AG10803 (cell line): ENCODE measurements around the gene RBM15.

Source experiments
- DNase-seq: peaks from one replicate; pipeline ENCODE4 v3.0.0; 2010; ENCODE audit warnings: low read depth
- H3K4me3 ChIP-seq: 2 replicates; pipeline ENCODE4 v1.5.1; 2011; ENCODE audit warnings: mild to moderate bottlenecking, low read length, control low read depth
- CTCF ChIP-seq: conservative IDR thresholded peaks from 2 replicates; pipeline ENCODE4 v1.5.1; 2011; ENCODE audit warnings: mild to moderate bottlenecking, low read length, control low read depth, inconsistent platforms

The RBM15 gene

DNA sequence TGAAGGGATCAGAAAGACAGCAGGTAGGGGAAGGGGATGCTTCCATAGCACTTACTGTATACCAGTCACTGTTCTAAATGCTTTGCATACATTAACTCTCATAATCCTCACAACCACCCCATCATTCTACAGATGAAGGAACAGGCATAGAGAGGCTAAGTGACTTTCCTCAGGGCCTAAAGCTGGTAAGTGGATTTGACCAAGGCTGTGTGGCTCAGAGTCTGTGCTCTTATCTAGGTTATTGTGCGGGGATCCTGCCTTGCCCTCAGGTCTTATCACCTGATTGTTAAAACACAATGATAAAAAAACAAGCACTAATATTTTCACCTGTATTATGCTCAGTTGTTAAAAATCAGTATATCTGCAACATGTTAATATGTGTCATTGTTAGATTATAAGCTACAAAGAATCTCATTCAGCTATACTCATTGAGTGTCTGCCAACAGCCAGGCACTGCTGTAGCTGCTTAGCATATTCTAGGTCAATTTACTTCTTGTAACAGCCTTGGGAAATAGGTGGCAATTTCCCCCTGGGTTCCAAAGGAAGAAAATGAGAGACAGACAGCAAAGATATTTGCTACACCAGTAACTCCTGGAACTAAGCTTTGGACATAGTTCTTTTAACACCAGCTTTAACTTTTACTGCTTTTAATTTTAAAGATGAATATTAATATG, 38.6 kb upstream of the RBM15 start:
- H3K4me3 ChIP-seq: no peak overlapping the region
- DNase-seq: no peak
- no peak for TF ChIP-seq CTCF

- TF ChIP-seq CTCF: no peak
- H3K4me3 ChIP-seq: no peak overlapping the region
- DNase-seq: no peak
These were observed 36.3 kb upstream of the RBM15 start for GRCh38 chr1:110302836-110303235.

GRCh38 chr1:110305900-110306420, 33.2 kb upstream of the RBM15 start:
- DNase-seq: no peak
- no peak overlapping the region for H3K4me3 ChIP-seq
- no peak for TF ChIP-seq CTCF

GRCh38 chr1:110307239-110307974, 31.8 kb upstream of the RBM15 start:
- no peak for DNase-seq
- TF ChIP-seq CTCF: no peak
- no peak overlapping the region for H3K4me3 ChIP-seq

DNA sequence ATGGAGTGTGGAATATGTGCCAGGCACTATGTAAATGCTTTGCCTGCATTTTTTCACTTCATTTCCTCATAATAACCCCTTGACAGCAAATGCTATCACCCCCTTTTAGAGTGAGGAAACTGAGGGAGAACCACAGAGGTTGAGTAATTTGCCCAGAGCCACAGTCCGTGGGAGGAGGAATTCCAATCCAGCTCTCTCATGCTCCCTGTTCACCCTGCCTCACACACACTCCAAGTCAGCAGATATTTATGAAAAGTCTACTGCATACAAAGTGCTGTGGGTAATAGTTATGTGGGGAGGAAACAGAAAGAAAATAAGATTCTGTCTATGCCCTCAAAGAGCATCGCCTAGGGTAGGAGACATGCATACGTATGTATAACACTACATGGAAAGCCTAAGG, 30.9 kb upstream of the RBM15 start:
- no peak for TF ChIP-seq CTCF

DNA sequence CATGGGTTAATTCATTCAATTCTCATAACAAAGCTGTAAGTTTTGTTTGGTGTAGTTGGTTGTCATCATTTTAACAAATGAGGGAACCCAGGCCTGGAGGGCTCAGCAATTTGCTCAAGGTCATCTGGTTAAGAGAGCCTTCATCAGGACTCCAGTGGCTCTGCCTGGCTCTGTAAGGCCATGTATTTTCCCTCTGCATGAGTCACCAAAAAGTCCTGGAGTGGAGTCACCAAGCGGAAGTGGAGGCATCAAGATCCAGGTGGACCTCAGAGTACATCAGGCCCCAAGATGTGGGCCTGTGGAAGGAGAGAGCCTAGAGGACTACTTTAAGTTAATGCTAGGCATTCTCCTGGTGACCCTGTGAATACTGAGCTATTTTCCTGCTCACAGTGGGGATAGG, 30.0 kb upstream of the RBM15 start:
- DNase-seq: peak; percentile 50
- TF ChIP-seq CTCF: no peak
- H3K4me3 ChIP-seq: no peak overlapping the region

More for the DNA sequence above, 30.9 kb upstream of the RBM15 start:
- no peak overlapping the region for H3K4me3 ChIP-seq
- DNase-seq: peak; percentile 81

- peak; percentile 11; the same call in 1 of the 2 replicates for TF ChIP-seq CTCF
- H3K4me3 ChIP-seq: no peak overlapping the region
- peak; percentile 74 for DNase-seq
These were observed 29.4 kb upstream of the RBM15 start for GRCh38 chr1:110309767-110310166.
